ENCODE results near the gene RBL1. TPM values are rescaled to one million over a fixed set of nuclear protein-coding genes. Genes with fewer than 3 reads are reported as not detected.

Gene RBL1
- total and polyA plus RNA-seq, 2 of the 4 experiments (the other 2 are of a cell fraction) = 3.3 to 7.5 TPM

- H3K56ac ChIP-seq (ENCODE audit: extremely low read depth, insufficient read depth, low read length) = no peak overlapping the region
- H3K4me2 ChIP-seq (ENCODE audit: low read depth, low read length) = no peak overlapping the region
- no peak overlapping the region for H2BK5ac ChIP-seq (ENCODE audit: low read depth, low read length, poor library complexity, severe bottlenecking)
- no TSS peak for BruUV-seq (replicated peaks)
- DNase-seq = no peak
- TF ChIP-seq CEBPB (IDR thresholded peaks at IDR 0.05; ENCODE audit: low read depth, low read length) = no peak
- TF ChIP-seq USF2 (IDR thresholded peaks at IDR 0.05; ENCODE audit: low read depth, low read length) = no peak
- no peak for TF ChIP-seq FOS (IDR thresholded peaks at IDR 0.05; ENCODE audit: low read depth, low read length)
- no peak for TF ChIP-seq RCOR1 (IDR thresholded peaks at IDR 0.05; ENCODE audit: insufficient replicate concordance, low read length)
- TF ChIP-seq RFX5 (IDR thresholded peaks at IDR 0.05; ENCODE audit: low read depth, low read length) = no peak
- no peak for TF ChIP-seq MAFK (IDR thresholded peaks at IDR 0.05; ENCODE audit: low read depth, low read length)
- TF ChIP-seq BHLHE40 (IDR thresholded peaks at IDR 0.05; ENCODE audit: low read depth, low read length) = no peak
- TF ChIP-seq RAD21 (IDR thresholded peaks at IDR 0.05; ENCODE audit: low read length) = no peak
- no peak for TF ChIP-seq SMC3 (IDR thresholded peaks at IDR 0.05; ENCODE audit: low read depth, low read length)
- TF ChIP-seq MXI1 (IDR thresholded peaks at IDR 0.05; ENCODE audit: borderline replicate concordance, low read depth, low read length) = no peak
- TF ChIP-seq MAZ (IDR thresholded peaks at IDR 0.05; ENCODE audit: borderline replicate concordance, low read depth, low read length) = no peak
- TF ChIP-seq CHD1 (IDR thresholded peaks at IDR 0.05; ENCODE audit: low read depth, low read length) = no peak
- no peak for TF ChIP-seq NFE2L2 (IDR thresholded peaks at IDR 0.05; ENCODE audit: low read depth, low read length)
- no peak for TF ChIP-seq ELK1 (IDR thresholded peaks at IDR 0.05; ENCODE audit: borderline replicate concordance, low read depth, low read length)
- no peak for TF ChIP-seq POLR2A (IDR thresholded peaks at IDR 0.05; ENCODE audit: low read depth, low read length)
- no peak for TF ChIP-seq CTCF (conservative IDR thresholded peaks at IDR 0.05; ENCODE audit: low read depth, low read length)
- H3K36me3 ChIP-seq (ENCODE audit: control insufficient read depth, insufficient read depth, low read length) = peaks cover 1% of the 10 kb centered on the region; the same call in 1 of the 2 replicates
- no peak overlapping the region for H3K14ac ChIP-seq (replicated peaks; ENCODE audit: low read depth, low read length)
- POLR2A ChIA-PET (ENCODE audit: unreplicated experiment) = no interaction called here
- H2BK15ac ChIP-seq (ENCODE audit: low read depth, low read length) = no peak overlapping the region
- H3K27me3 ChIP-seq (ENCODE audit: control insufficient read depth, insufficient read depth, low read length) = no peaks in the 10 kb centered on the region
- H3K18ac ChIP-seq (ENCODE audit: low read depth, low read length) = no peak overlapping the region
- H3K9me1 ChIP-seq (ENCODE audit: insufficient read depth, low read length) = no peaks in the 10 kb centered on the region
- H4K5ac ChIP-seq (ENCODE audit: low read depth, low read length) = no peak overlapping the region
- H3K9me3 ChIP-seq (ENCODE audit: control insufficient read depth, insufficient read depth, low read length) = peaks cover 2% of the 10 kb centered on the region
- H3K4me3 ChIP-seq (ENCODE audit: insufficient read depth, low read depth, low read length) = no peak overlapping the region
- H2AFZ ChIP-seq (replicated peaks; ENCODE audit: low read length, poor library complexity) = no peak overlapping the region
- H3K79me1 ChIP-seq (ENCODE audit: low read depth in 1 of 2, low read length in 2 of 2) = no peaks in the 10 kb centered on the region
- H4K20me1 ChIP-seq (ENCODE audit: insufficient read depth, low read length) = no peaks in the 10 kb centered on the region
- H2BK120ac ChIP-seq (ENCODE audit: low read depth, low read length) = no peak overlapping the region
- no peak overlapping the region for H4K8ac ChIP-seq (ENCODE audit: low read depth in 2 of 2, low read length in 2 of 2)
- intact Hi-C loops (cut with micrococcal nuclease) (no loop called here), in situ Hi-C loops (cut with MboI; ENCODE audit: low sequenced_read_pairs) (no loop called here), dilution Hi-C loops (cut with HindIII; ENCODE audit: low sequenced_read_pairs, unreplicated experiment) (no loop called here)
- no peak overlapping the region for H2AK9ac ChIP-seq (replicated peaks; ENCODE audit: low read depth, low read length, poor library complexity)
- ATAC-seq (ENCODE audit: low read depth) = no peak
- no peak overlapping the region for H3K27ac ChIP-seq (ENCODE audit: insufficient read depth, low read length)
- H4K91ac ChIP-seq (ENCODE audit: insufficient read depth, low read depth, low read length) = no peak overlapping the region
- CTCF ChIA-PET = no interaction called here
- no peak overlapping the region for H3K9ac ChIP-seq (ENCODE audit: low read depth, low read length)
- WGBS, 2 experiments (ENCODE audit: extremely low coverage in 2 of 2, insufficient read length in 1 of 2) = no CpG with 5 or more reads among the region's 3 CpGs
- H2AK5ac ChIP-seq (ENCODE audit: low read depth, low read length) = no peak overlapping the region
- no peak overlapping the region for H3K4ac ChIP-seq (ENCODE audit: low read depth, low read length)
- no peaks in the 10 kb centered on the region for H3K4me1 ChIP-seq (ENCODE audit: control insufficient read depth, insufficient read depth, low read length)
- no peak overlapping the region for H3K23ac ChIP-seq (ENCODE audit: low read depth, low read length)
- H2BK20ac ChIP-seq (ENCODE audit: low read depth, low read length) = no peak overlapping the region
These were observed 104.1 kb downstream of the RBL1 start for GRCh38 chr20:36991703-36992102.

Data from IMR-90 (cell line).